Activated gamma-delta T cell treated with Interleukin-2 at 50 U/mL for 16 hours (primary cell): Measurements from ENCODE around the gene SORL1.
"Not testable (repeated sequence)": the region's sequence is repeated elsewhere in the genome, so short reads cannot be mapped to it uniquely, and the experiment has no call there.

Source experiments
- DNase-seq: peaks from one replicate; pipeline ENCODE4 v3.0.0-alpha.2; 2020

SORL1 gene

DNA sequence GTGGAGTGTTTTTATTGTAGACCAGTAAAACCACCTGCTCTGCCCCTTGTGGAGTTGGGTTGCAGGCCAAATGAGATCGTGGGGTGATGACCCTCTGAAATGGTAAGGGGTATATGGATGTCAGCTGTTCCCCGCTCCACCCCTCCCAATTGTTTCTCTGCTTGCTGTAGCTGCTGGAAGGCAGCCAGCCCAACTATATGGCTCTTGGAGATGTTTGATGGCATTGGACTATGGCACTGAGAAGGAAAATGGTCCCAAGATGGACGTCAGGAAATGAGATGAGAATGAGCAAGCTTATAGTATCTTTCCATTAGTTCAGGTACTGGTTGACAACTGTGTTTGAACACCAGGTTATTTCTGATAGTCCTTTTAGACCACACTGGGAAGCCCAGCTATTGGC lies 95.5 kb downstream of the SORL1 start:
- DNase-seq, result no peak

GRCh38 chr11:121550247-121551030 lies 98.3 kb downstream of the SORL1 start:
- no peak for DNase-seq

- DNase-seq, result no peak
Measured at GRCh38 chr11:121551463-121551862, 99.3 kb downstream of the SORL1 start.

DNA sequence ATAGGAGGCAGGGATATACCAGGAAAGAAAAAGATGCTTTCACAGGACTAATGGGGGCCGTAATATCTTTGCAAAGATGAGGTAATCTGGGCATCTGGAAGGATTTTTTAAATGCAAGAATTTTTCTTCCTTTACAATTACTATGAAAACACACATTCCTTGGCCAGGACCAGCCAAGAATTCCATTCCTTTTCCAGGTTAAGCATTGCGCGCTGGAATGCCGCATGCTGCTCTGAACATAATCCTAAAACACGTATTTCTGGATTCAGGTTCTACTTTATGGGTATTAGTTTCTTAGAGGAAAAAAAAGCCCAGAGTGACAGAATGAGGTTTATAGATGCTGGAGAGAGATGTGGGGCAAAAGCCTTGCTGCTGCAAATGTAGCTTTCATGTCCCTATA lies 100.0 kb downstream of the SORL1 start:
- no peak for DNase-seq

- no peak for DNase-seq
Measured at GRCh38 chr11:121552644-121553043, 100.5 kb downstream of the SORL1 start.

- no peak for DNase-seq
Measured at GRCh38 chr11:121553389-121553788, 101.3 kb downstream of the SORL1 start.

- DNase-seq, result no peak
Measured at GRCh38 chr11:121553806-121554205, 101.7 kb downstream of the SORL1 start.

DNA sequence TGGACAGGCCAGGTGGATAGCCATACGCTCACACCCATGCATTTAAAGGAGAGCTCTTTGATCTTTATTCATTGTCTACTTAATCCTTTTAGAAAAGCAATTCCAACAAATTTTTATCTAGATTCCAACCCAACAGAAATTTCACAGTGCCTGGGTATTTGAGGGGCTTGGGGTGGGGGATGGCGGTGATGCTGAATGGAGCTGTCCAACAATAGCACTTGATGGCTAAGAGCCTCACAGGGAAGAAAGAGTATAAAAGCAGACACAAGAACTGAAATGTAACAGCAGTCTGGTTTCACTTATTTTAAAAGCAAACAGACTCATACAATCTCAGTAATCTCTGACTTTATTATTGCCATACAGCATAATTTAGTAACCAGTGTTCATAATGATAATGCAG lies 102.4 kb downstream of the SORL1 start:
- DNase-seq, result no peak

GRCh38 chr11:121555121-121555520 lies 103.0 kb downstream of the SORL1 start:
- DNase-seq, result no peak

DNA sequence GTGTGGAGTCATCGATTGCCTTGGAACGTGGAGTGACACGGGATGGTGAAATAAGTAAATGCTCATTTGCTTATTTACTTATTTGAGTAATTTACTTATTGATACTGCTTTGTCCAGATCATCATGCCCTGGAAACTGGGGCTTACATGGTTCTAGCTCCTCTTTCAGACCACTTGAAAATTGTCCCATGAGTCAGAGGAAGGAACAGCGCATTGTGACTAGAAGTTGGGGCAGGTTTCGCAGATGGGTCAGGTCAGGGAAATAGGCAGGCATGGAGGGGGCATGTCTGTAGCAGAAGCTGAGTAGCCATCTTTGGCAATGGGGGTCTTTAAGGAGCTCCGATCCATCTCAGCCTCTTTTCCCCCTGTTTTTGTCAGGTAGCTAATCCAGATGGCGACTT lies 104.8 kb downstream of the SORL1 start:
- no peak for DNase-seq

DNA sequence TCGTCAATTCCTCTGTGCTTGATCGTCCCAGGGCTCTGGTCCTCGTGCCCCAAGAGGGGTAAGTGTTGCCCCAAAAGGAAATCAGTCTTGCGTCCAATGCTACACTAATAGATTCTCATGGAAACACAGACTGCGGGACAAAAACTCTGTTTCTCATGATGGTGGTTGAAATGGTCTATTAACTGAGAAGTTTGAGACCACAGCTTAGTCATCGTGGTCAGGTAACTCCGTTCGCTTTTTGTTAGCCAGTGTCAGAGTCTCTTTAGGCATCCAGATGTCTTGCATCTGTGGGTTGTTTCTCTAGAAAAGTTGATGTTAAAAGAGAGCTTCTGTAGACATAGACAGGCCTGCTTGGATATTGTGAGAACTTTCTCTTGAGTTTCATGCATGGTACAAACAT lies 105.2 kb downstream of the SORL1 start:
- no peak for DNase-seq

GRCh38 chr11:121559606-121560200 lies 107.6 kb downstream of the SORL1 start:
- no peak for DNase-seq

DNA sequence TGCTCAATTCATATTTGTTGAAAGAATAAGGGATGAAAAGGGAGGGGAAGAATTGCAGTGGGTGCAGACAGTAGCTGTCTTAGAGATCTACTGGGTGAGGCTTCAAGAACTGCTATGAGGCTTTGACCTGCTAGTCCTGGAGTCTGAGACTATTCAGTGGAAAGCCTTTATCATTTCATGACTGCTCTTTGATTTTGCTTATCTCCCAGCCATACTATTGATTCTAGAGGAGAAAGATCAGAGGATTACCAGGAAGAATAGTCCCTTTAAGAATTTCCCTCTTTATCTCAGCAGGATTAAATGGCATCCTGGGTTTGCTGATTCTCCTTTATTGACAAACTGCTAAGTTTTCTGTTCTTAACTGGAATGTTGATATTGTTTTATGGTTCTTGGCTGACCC lies 108.1 kb downstream of the SORL1 start:
- no peak for DNase-seq

- no peak for DNase-seq
Measured at GRCh38 chr11:121561240-121561639, 109.1 kb downstream of the SORL1 start.

DNA sequence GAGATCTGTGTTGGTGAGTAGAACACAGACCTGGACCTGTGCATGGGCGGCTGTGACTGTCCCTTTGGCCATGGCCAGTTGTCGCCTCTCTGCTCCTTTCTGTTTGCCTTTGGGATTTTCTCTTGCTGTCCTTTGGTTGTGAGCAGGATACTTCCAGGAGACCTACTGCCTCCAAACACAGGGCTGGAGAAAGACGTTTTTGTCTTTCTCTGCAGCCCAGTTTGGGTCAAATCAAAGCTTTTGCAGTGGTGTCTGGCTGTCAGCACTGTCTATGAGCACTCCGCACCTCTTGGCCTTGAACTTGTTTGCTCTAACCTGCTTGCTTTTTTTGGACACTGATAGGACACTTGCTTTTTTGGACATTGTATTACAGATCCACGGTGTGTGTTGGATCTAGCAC lies 109.6 kb downstream of the SORL1 start:
- DNase-seq, result no peak

DNA sequence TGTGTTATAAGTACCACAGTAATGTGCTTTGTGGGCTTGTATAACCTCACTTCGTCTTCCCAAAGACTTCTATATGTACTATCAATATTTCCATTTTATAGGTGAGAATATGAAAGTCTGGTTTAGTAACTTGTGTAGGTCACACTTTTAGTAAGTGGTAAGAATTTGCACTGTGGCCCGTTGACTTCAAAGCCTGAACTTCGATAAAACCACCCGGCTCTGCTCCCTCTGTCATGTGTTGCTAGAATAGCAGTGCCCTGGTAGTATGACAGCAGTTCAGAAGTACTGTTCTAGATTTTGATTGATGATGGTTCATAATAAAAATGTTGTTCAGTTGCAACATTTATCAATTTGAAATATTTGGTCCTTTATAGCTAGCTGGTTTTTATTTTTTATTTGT lies 110.9 kb downstream of the SORL1 start:
- no peak for DNase-seq

GRCh38 chr11:121563900-121564822 lies 112.0 kb downstream of the SORL1 start:
- DNase-seq, result no peak

GRCh38 chr11:121564948-121565684 lies 113.0 kb downstream of the SORL1 start:
- no peak for DNase-seq

GRCh38 chr11:121566279-121567168 lies 114.4 kb downstream of the SORL1 start:
- DNase-seq, result no peak

DNA sequence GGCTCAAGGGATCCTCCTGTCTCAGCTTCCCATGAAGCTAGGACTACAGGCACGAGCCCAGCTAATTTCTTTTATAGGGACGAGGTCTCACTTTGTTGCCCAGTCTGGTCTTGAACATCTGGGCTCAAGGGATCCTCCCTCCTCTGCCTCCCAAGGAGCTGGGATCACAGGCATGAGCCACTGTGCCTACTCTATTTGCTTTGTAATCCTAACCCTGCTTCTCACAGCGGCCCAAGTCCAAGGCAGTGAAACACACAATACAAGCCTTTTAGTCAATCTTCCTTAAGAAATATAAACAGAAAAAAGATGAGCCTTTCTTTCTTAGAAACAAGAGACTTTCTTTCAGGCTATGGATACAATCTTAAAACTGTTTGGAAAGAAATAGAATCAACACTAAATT lies 115.9 kb downstream of the SORL1 start:
- DNase-seq, result no peak

GRCh38 chr11:121569332-121570299 lies 117.5 kb downstream of the SORL1 start:
- not testable (repeated sequence) for DNase-seq
